Subcutaneous abdominal adipose tissue (tissue), 5 donors: ENCODE results near the gene URI1.

ENCODE experiments used
- H3K27ac ChIP-seq: one replicate; pipeline ENCODE4 v1.7.0; 2013; ENCODE audit warnings: low read depth, mild to moderate bottlenecking, inconsistent platforms, low read length, moderate library complexity
- H3K27me3 ChIP-seq, 5 donors: one replicate each; pipeline ENCODE4 v1.7.0; 2013; ENCODE audit warnings: low read length in 5 of 5, inconsistent platforms in 1 of 5; ENCODE audit not compliant: control insufficient read depth in 5 of 5, insufficient read depth in 4 of 5
- H3K36me3 ChIP-seq, 5 donors: one replicate each; pipeline ENCODE4 v1.7.0; 2013; ENCODE audit warnings: low read length in 5 of 5; ENCODE audit not compliant: control insufficient read depth in 5 of 5, insufficient read depth in 5 of 5
- H3K4me1 ChIP-seq, 5 donors: one replicate each; pipeline ENCODE4 v1.7.0; 2013; ENCODE audit warnings: low read length in 5 of 5, mild to moderate bottlenecking in 3 of 5, moderate library complexity in 1 of 5; ENCODE audit not compliant: control insufficient read depth in 5 of 5, insufficient read depth in 5 of 5
- H3K4me3 ChIP-seq, 5 donors: one replicate each; pipeline ENCODE4 v1.7.0; 2013; ENCODE audit warnings: low read length in 5 of 5, low read depth in 1 of 5
- H3K9ac ChIP-seq, 5 donors: one replicate each; pipeline ENCODE4 v1.7.0; 2013; ENCODE audit warnings: low read length in 5 of 5, mild to moderate bottlenecking in 4 of 5, moderate library complexity in 3 of 5
- H3K9me3 ChIP-seq, 5 donors: one replicate each; pipeline ENCODE4 v1.7.0; 2013; ENCODE audit warnings: low read length in 5 of 5; ENCODE audit not compliant: control insufficient read depth in 5 of 5
- donor health status: healthy.
- donor health status: healthy.
- donor health status: healthy.
- donor health status: healthy.
- donor health status: healthy.

The URI1 gene

GRCh38 chr19:29939628-29940027 is 2.4 kb upstream of the URI1 start:
- Histone ChIP-seq H3K4me3 (no peak overlapping the region), H3K27me3 (no peaks in the 10 kb centered on the region), H3K9ac (no peak overlapping the region), H3K4me1 (peaks cover 0 to 24% (median 23%) of the 10 kb centered on the region in 5 donors), H3K9me3 (peaks cover 0 to 15% (median 11%) of the 10 kb centered on the region in 5 donors), H3K36me3 (no peaks in the 10 kb centered on the region), H3K27ac (no peak overlapping the region)

GRCh38 chr19:29940971-29941585 is 961 bp upstream of the URI1 start:
- H3K36me3 ChIP-seq, result no peaks in the 10 kb centered on the region
- no peak overlapping the region for H3K9ac ChIP-seq
- no peak overlapping the region for H3K4me3 ChIP-seq

DNA sequence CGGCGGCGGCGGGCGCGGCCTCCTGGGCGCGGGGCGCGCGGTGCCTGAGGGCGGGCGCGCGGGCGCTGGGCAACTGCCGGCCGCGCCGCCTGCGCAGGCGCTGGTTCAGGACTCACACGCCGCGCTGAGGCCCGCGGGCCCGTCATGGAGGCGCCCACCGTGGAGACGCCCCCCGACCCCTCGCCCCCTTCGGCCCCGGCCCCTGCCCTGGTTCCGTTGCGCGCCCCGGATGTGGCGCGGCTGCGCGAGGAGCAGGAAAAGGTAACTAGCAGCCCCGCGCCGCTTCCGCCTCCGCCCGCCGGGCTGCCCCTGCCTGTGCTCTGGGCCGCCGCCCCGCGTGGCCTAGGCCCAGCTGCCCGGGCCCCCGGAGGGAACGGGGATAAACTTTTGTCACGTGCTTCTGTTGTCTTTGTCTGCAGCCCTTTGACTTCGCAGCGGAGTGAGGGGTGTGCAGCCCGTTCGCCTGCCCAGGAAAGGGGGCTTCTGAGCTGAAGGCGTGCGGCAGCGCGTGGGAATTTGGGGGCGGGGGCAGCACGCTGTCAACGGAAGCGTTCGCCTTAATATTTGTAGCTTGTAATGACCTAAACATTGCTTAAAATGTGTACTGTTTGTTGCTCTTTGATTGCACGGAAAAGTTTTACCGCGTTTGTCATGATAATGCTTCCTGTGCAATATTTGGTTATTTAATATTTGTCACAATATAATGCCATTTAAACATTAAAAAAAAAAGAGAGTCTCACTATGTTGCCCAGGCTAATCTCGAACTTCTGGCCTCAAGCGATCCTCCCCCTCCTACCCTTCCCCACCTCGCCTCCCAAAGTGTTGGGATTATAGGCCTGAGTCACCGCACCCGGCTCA is 594 bp downstream of the URI1 start:
- Histone ChIP-seq H3K27me3 (no peaks in the 10 kb centered on the region), H3K27ac (peak overlapping the region; percentile 54), H3K9ac (peak overlapping the region; percentile 52 to 92 (median 85)), H3K4me3 (peak overlapping the region; percentile 71 to 92 (median 88)), H3K4me1 (peaks cover 0 to 36% (median 32%) of the 10 kb centered on the region in 5 donors), H3K9me3 (no peaks in the 10 kb centered on the region), H3K36me3 (no peaks in the 10 kb centered on the region)

More at GRCh38 chr19:29940971-29941585, 961 bp upstream of the URI1 start:
- Histone ChIP-seq H3K27ac (no peak overlapping the region), H3K27me3 (no peaks in the 10 kb centered on the region), H3K4me1 (peaks cover 0 to 36% (median 32%) of the 10 kb centered on the region in 5 donors), H3K9me3 (peaks cover 0 to 9% (median 4%) of the 10 kb centered on the region in 5 donors)

GRCh38 chr19:29943615-29944014 is 1.6 kb downstream of the URI1 start:
- H3K36me3 ChIP-seq, result no peaks in the 10 kb centered on the region
- H3K4me3 ChIP-seq, result peak overlapping the region in 1 of 5 donors; percentile 83
- no peaks in the 10 kb centered on the region for H3K27me3 ChIP-seq
- peaks cover 0 to 36% (median 32%) of the 10 kb centered on the region in 5 donors for H3K4me1 ChIP-seq
- H3K9ac ChIP-seq, result peak overlapping the region in 3 of 5 donors; percentile 85 to 92 (median 90)
- no peaks in the 10 kb centered on the region for H3K9me3 ChIP-seq
- peak overlapping the region; percentile 54 for H3K27ac ChIP-seq

- H3K4me3 ChIP-seq, result peak overlapping the region in 1 of 5 donors; percentile 4
- no peaks in the 10 kb centered on the region for H3K27me3 ChIP-seq
- H3K9me3 ChIP-seq, result no peaks in the 10 kb centered on the region
- no peak overlapping the region for H3K27ac ChIP-seq
- H3K36me3 ChIP-seq, result no peaks in the 10 kb centered on the region
- peaks cover 0 to 36% (median 32%) of the 10 kb centered on the region in 5 donors for H3K4me1 ChIP-seq
- peak overlapping the region in 3 of 5 donors; percentile 27 to 66 (median 43) for H3K9ac ChIP-seq
Observed at GRCh38 chr19:29944390-29945012, 2.5 kb downstream of the URI1 start.

GRCh38 chr19:29945017-29945416 is 3.0 kb downstream of the URI1 start:
- Histone ChIP-seq H3K4me3 (peak overlapping the region in 1 of 5 donors; percentile 4), H3K36me3 (no peaks in the 10 kb centered on the region), H3K9me3 (no peaks in the 10 kb centered on the region), H3K9ac (peak overlapping the region in 3 of 5 donors; percentile 27 to 66 (median 43)), H3K27me3 (no peaks in the 10 kb centered on the region), H3K27ac (peak overlapping the region; percentile 3), H3K4me1 (peaks cover 0 to 36% (median 32%) of the 10 kb centered on the region in 5 donors)

GRCh38 chr19:29945433-29945832 is 3.4 kb downstream of the URI1 start:
- Histone ChIP-seq H3K27ac (peak overlapping the region; percentile 3), H3K4me3 (no peak overlapping the region)

GRCh38 chr19:29946645-29947044 is 4.6 kb downstream of the URI1 start:
- H3K9me3 ChIP-seq, result no peaks in the 10 kb centered on the region
- peaks cover 0 to 33% (median 29%) of the 10 kb centered on the region in 5 donors for H3K4me1 ChIP-seq
- H3K27ac ChIP-seq, result no peak overlapping the region
- no peak overlapping the region for H3K9ac ChIP-seq
- no peaks in the 10 kb centered on the region for H3K27me3 ChIP-seq
- H3K4me3 ChIP-seq, result no peak overlapping the region
- H3K36me3 ChIP-seq, result peaks cover 0 to 2% (median 0%) of the 10 kb centered on the region in 5 donors

More at GRCh38 chr19:29945433-29945832, 3.4 kb downstream of the URI1 start:
- Histone ChIP-seq H3K9ac (peak overlapping the region in 3 of 5 donors; percentile 27 to 45 (median 43)), H3K27me3 (no peaks in the 10 kb centered on the region), H3K4me1 (peaks cover 0 to 36% (median 32%) of the 10 kb centered on the region in 5 donors), H3K9me3 (no peaks in the 10 kb centered on the region), H3K36me3 (no peaks in the 10 kb centered on the region)

- Histone ChIP-seq H3K27me3 (no peaks in the 10 kb centered on the region), H3K9ac (no peak overlapping the region), H3K27ac (no peak overlapping the region), H3K9me3 (no peaks in the 10 kb centered on the region), H3K4me1 (peaks cover 0 to 28% (median 24%) of the 10 kb centered on the region in 5 donors), H3K36me3 (peaks cover 0 to 2% (median 0%) of the 10 kb centered on the region in 5 donors), H3K4me3 (no peak overlapping the region)
Observed at GRCh38 chr19:29947871-29948270, 5.8 kb downstream of the URI1 start.
